Right lobe of liver (tissue), 4 donors: ENCODE data around the gene IFNAR1.

Experiments
- CTCF ChIP-seq, 4 donors: fragments of 200-600 bp in 3 of 4; fragments of 450-650 bp in 1 of 4; IDR thresholded peaks; one replicate each; pipeline versions ENCODE4 v1.5.1 to v1.8.0; 2016 to 2022; ENCODE audit warnings: antibody characterized with exemption in 4 of 4, mild to moderate bottlenecking in 2 of 4
- POLR2A ChIP-seq: fragments of 450-650 bp; IDR thresholded peaks from one replicate; pipeline ENCODE4 v1.6.1; 2017; ENCODE audit warnings: antibody characterized with exemption, mild to moderate bottlenecking
- donor health status: DM: no; HTN: no; CAD: no.
- donor health status: DM: no; HTN: no; CAD: no.
- donor health status: DM: no; HTN: yes; CAD: no.

- TF ChIP-seq CTCF (IDR thresholded peaks at IDR 0.05) = no peak
- no peak for TF ChIP-seq POLR2A
Observed at GRCh38 chr21:33367309-33367973, 42.7 kb downstream of the IFNAR1 start.
